Astrocyte (in vitro differentiated cells and primary cell): ENCODE measurements around the gene SLC1A1.
"Not testable (repeated sequence)": the region's sequence is repeated elsewhere in the genome, so short reads cannot be mapped to it uniquely, and the experiment has no call there.

Experiments
- CTCF ChIP-seq: IDR thresholded peaks from 2 replicates; pipeline ENCODE4 v1.5.1; 2011; ENCODE audit warnings: low read depth, mild to moderate bottlenecking, inconsistent platforms, low read length, moderate library complexity; ENCODE audit not compliant: insufficient read depth
- EZH2 ChIP-seq: IDR thresholded peaks from 2 replicates; pipeline ENCODE4 v1.6.1; 2012; ENCODE audit warnings: mild to moderate bottlenecking, low read length, inconsistent platforms; ENCODE audit not compliant: insufficient read depth

GRCh38 chr9:4533881-4534280 is 43.6 kb downstream of the SLC1A1 start:
- TF ChIP-seq CTCF, EZH2: not testable (repeated sequence)
